Liver (tissue), 9 donors: ENCODE results near the gene EMX2. TPM values are rescaled to one million over a fixed set of nuclear protein-coding genes. Genes with fewer than 3 reads are reported as not detected.

Experiments
- DNase-seq: peaks from one replicate; pipeline ENCODE4 v3.0.0-alpha.2; 2017; ENCODE audit warnings: low spot score
- H3K27ac ChIP-seq, 2 donors: one replicate each; pipeline ENCODE4 v1.7.0; 2013; ENCODE audit warnings: inconsistent platforms in 2 of 2, low read length in 2 of 2, control low read depth in 1 of 2, low read depth in 1 of 2, mild to moderate bottlenecking in 1 of 2
- H3K27me3 ChIP-seq, 4 donors: one replicate each; pipeline versions ENCODE4 v1.6.1 to v1.7.0; 2013; ENCODE audit warnings: low read length in 3 of 4, inconsistent platforms in 1 of 4, mild to moderate bottlenecking in 1 of 4, moderate library complexity in 1 of 4; ENCODE audit not compliant: control insufficient read depth in 4 of 4, insufficient read depth in 4 of 4
- H3K36me3 ChIP-seq, 4 donors: one replicate each; pipeline versions ENCODE4 v1.6.1 to v1.7.0; 2013; ENCODE audit warnings: low read length in 3 of 4, mild to moderate bottlenecking in 3 of 4, low read depth in 1 of 4, moderate library complexity in 1 of 4; ENCODE audit not compliant: control insufficient read depth in 4 of 4, insufficient read depth in 3 of 4
- H3K4me1 ChIP-seq, 4 donors: one replicate each; pipeline versions ENCODE4 v1.6.1 to v1.7.0; 2013; ENCODE audit warnings: low read length in 3 of 4, mild to moderate bottlenecking in 3 of 4, moderate library complexity in 1 of 4; ENCODE audit not compliant: control insufficient read depth in 4 of 4, insufficient read depth in 4 of 4
- H3K4me3 ChIP-seq, 3 donors: one replicate each; pipeline versions ENCODE4 v1.6.1 to v1.7.0; 2013; ENCODE audit warnings: low read length in 3 of 3, control low read depth in 1 of 3, low read depth in 1 of 3, mild to moderate bottlenecking in 1 of 3
- H3K9ac ChIP-seq, 2 donors: one replicate each; pipeline ENCODE4 v1.7.0; 2013; ENCODE audit warnings: low read length in 2 of 2, mild to moderate bottlenecking in 2 of 2, moderate library complexity in 2 of 2, control low read depth in 1 of 2, low read depth in 1 of 2
- H3K9me3 ChIP-seq, 4 donors: one replicate each; pipeline versions ENCODE4 v1.6.1 to v1.7.0; 2013; ENCODE audit warnings: low read length in 3 of 4; ENCODE audit not compliant: control insufficient read depth in 4 of 4
- EGR1 ChIP-seq, 2 donors: IDR thresholded peaks; 2 replicates each; pipeline ENCODE4 v1.6.1; 2016 to 2018; ENCODE audit warnings: antibody characterized with exemption in 2 of 2, low read depth in 2 of 2
- FOXA1 ChIP-seq: IDR thresholded peaks from 2 replicates; pipeline ENCODE4 v1.6.1; 2016; ENCODE audit warnings: antibody characterized with exemption
- FOXA2 ChIP-seq: IDR thresholded peaks from 2 replicates; pipeline ENCODE4 v1.6.1; 2016; ENCODE audit warnings: antibody characterized with exemption
- GABPA ChIP-seq, 2 donors: IDR thresholded peaks in 1 of 2; conservative IDR thresholded peaks in 1 of 2; 2 replicates each; pipeline ENCODE4 v1.6.1; 2016; ENCODE audit warnings: antibody characterized with exemption in 2 of 2, mild to moderate bottlenecking in 1 of 2, moderate library complexity in 1 of 2
- HNF4A ChIP-seq, 2 donors: conservative IDR thresholded peaks; 2 replicates each; pipeline ENCODE4 v1.6.1; 2016; ENCODE audit warnings: antibody characterized with exemption in 2 of 2, mild to moderate bottlenecking in 2 of 2
- HNF4G ChIP-seq: IDR thresholded peaks from 2 replicates; pipeline ENCODE4 v1.6.1; 2016; ENCODE audit warnings: antibody characterized with exemption
- JUND ChIP-seq, 2 donors: IDR thresholded peaks; 2 replicates each; pipeline ENCODE4 v1.6.1; 2016; ENCODE audit warnings: antibody characterized with exemption in 2 of 2
- NR2F2 ChIP-seq: IDR thresholded peaks from 2 replicates; pipeline ENCODE4 v1.6.1; 2016; ENCODE audit warnings: antibody characterized with exemption
- RAD21 ChIP-seq, 2 donors: IDR thresholded peaks; 2 replicates each; pipeline ENCODE4 v1.6.1; 2016; ENCODE audit warnings: antibody characterized with exemption in 2 of 2, mild to moderate bottlenecking in 2 of 2
- RXRA ChIP-seq, 2 donors: IDR thresholded peaks; 2 replicates each; pipeline ENCODE4 v1.6.1; 2017 to 2018; ENCODE audit warnings: antibody characterized with exemption in 2 of 2, mild to moderate bottlenecking in 1 of 2
- SP1 ChIP-seq: IDR thresholded peaks from 2 replicates; pipeline ENCODE4 v1.6.1; 2018; ENCODE audit warnings: antibody characterized with exemption, mild to moderate bottlenecking
- TAF1 ChIP-seq: conservative IDR thresholded peaks from 2 replicates; pipeline ENCODE4 v1.6.1; 2016; ENCODE audit warnings: antibody characterized with exemption, mild to moderate bottlenecking
- YY1 ChIP-seq: IDR thresholded peaks from 2 replicates; pipeline ENCODE4 v1.6.1; 2016; ENCODE audit warnings: antibody characterized with exemption, mild to moderate bottlenecking
- WGBS: extraction: QIAGEN DNeasy Blood & Tissue Kit; methylation state at CpG from one replicate; pipeline ENCODE4 v1.1.7; 2013; 5-methylcytosine and 5-hydroxymethylcytosine counted together
- polyA plus RNA-seq, 2 donors: library from polyadenylated mRNA; stranded (reverse) in 1 of 2; unstranded in 1 of 2; fragments of 200-250 nt in 1 of 2; fragments of >200 nt in 1 of 2; fragmentation: Nextera tagmentation in 1 of 2; extraction: Ambion mirVana in 1 of 2; gene quantifications; one replicate each; pipeline versions ENCODE4 v1.2.1 to v1.2.3, GENCODE V29; 2013 to 2015
- total RNA-seq, 2 donors: library from RNA; depleted of rRNA; stranded (reverse); fragments of >200 nt; gene quantifications; one replicate each; pipeline ENCODE4 v1.2.3, GENCODE V29; 2014
- TF ChIP-seq, protein P1 (sequence below): IDR thresholded peaks from 2 replicates; pipeline ENCODE4 v1.6.1; 2016; ENCODE audit warnings: antibody characterized with exemption
- TF ChIP-seq, protein P2 (sequence below): fragments of 150-350 bp; IDR thresholded peaks from 2 replicates; pipeline ENCODE4 v1.5.1; 2017; ENCODE audit warnings: improper control_type of control experiment, low read depth, low read length; ENCODE audit not compliant: missing input control
- TF ChIP-seq, protein P3 (sequence below): IDR thresholded peaks from 2 replicates; pipeline ENCODE4 v1.6.1; 2016; ENCODE audit warnings: antibody characterized with exemption, mild to moderate bottlenecking
- TF ChIP-seq, protein P4 (sequence below): IDR thresholded peaks from 2 replicates; pipeline ENCODE4 v1.6.1; 2016; ENCODE audit warnings: antibody characterized with exemption
- TF ChIP-seq, protein P5 (sequence below): IDR thresholded peaks from 2 replicates; pipeline ENCODE4 v1.6.1; 2016; ENCODE audit warnings: antibody characterized with exemption
- donor health status: healthy.
- donor health status: healthy.
- donor health status: healthy.
- donor health status: healthy.
- donor health status: healthy.

Gene EMX2
- total and polyA plus RNA-seq, 4 donors: not detected

DNA sequence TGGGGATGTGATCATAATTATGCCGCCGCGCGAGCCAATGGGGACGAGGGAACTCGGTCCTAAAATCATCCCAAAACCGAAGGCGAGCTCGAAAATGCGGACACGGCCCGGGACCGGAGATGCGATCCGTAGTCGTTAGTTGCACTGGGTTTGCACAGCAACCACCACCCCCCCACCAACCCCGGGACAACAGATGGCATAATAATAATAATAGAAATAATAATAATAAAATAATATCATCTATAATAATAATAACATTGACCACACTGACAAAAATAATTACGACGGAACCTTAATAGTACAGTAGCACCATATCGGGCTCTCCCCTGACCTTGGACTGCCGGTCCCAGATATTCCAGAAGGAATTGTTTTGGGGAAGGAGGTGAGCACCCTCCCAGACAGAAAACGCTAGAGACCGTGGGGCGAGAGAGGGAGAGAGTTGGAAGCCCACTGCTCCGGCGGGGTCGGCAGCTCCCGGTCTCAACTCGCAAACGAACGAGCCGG lies 1.1 kb upstream of the EMX2 start:
- Histone ChIP-seq H3K36me3 (no peaks in the 10 kb centered on the region), H3K27ac (no peak overlapping the region), H3K27me3 (peaks cover under 1 to 45% (median 23%) of the 10 kb centered on the region in 4 donors), H3K4me1 (peaks cover 17 to 50% (median 36%) of the 10 kb centered on the region in 4 donors), H3K9me3 (no peaks in the 10 kb centered on the region), H3K4me3 (no peak overlapping the region), H3K9ac (no peak overlapping the region)
- TF ChIP-seq JUND (IDR thresholded peaks at IDR 0.05): no peak
- TF ChIP-seq, protein P1, sequence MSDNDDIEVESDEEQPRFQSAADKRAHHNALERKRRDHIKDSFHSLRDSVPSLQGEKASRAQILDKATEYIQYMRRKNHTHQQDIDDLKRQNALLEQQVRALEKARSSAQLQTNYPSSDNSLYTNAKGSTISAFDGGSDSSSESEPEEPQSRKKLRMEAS: no peak
- no peak for TF ChIP-seq YY1
- no peak for TF ChIP-seq RAD21 (IDR thresholded peaks at IDR 0.05)
- no peak for TF ChIP-seq EGR1 (IDR thresholded peaks at IDR 0.05; ENCODE audit: low read depth in 2 of 2)
- TF ChIP-seq SP1: no peak
- no peak for TF ChIP-seq TAF1
- TF ChIP-seq FOXA1: no peak
- TF ChIP-seq, protein P2, sequence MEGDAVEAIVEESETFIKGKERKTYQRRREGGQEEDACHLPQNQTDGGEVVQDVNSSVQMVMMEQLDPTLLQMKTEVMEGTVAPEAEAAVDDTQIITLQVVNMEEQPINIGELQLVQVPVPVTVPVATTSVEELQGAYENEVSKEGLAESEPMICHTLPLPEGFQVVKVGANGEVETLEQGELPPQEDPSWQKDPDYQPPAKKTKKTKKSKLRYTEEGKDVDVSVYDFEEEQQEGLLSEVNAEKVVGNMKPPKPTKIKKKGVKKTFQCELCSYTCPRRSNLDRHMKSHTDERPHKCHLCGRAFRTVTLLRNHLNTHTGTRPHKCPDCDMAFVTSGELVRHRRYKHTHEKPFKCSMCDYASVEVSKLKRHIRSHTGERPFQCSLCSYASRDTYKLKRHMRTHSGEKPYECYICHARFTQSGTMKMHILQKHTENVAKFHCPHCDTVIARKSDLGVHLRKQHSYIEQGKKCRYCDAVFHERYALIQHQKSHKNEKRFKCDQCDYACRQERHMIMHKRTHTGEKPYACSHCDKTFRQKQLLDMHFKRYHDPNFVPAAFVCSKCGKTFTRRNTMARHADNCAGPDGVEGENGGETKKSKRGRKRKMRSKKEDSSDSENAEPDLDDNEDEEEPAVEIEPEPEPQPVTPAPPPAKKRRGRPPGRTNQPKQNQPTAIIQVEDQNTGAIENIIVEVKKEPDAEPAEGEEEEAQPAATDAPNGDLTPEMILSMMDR: no peak
- no peak for TF ChIP-seq RXRA (IDR thresholded peaks at IDR 0.05)
- no peak for TF ChIP-seq GABPA (IDR thresholded peaks at IDR 0.05 in 1 of 2, conservative IDR thresholded peaks at IDR 0.05 in 1 of 2)
- no peak for TF ChIP-seq FOXA2
- TF ChIP-seq, protein P3, sequence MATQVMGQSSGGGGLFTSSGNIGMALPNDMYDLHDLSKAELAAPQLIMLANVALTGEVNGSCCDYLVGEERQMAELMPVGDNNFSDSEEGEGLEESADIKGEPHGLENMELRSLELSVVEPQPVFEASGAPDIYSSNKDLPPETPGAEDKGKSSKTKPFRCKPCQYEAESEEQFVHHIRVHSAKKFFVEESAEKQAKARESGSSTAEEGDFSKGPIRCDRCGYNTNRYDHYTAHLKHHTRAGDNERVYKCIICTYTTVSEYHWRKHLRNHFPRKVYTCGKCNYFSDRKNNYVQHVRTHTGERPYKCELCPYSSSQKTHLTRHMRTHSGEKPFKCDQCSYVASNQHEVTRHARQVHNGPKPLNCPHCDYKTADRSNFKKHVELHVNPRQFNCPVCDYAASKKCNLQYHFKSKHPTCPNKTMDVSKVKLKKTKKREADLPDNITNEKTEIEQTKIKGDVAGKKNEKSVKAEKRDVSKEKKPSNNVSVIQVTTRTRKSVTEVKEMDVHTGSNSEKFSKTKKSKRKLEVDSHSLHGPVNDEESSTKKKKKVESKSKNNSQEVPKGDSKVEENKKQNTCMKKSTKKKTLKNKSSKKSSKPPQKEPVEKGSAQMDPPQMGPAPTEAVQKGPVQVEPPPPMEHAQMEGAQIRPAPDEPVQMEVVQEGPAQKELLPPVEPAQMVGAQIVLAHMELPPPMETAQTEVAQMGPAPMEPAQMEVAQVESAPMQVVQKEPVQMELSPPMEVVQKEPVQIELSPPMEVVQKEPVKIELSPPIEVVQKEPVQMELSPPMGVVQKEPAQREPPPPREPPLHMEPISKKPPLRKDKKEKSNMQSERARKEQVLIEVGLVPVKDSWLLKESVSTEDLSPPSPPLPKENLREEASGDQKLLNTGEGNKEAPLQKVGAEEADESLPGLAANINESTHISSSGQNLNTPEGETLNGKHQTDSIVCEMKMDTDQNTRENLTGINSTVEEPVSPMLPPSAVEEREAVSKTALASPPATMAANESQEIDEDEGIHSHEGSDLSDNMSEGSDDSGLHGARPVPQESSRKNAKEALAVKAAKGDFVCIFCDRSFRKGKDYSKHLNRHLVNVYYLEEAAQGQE: no peak
- no peak for TF ChIP-seq NR2F2
- TF ChIP-seq, protein P4, sequence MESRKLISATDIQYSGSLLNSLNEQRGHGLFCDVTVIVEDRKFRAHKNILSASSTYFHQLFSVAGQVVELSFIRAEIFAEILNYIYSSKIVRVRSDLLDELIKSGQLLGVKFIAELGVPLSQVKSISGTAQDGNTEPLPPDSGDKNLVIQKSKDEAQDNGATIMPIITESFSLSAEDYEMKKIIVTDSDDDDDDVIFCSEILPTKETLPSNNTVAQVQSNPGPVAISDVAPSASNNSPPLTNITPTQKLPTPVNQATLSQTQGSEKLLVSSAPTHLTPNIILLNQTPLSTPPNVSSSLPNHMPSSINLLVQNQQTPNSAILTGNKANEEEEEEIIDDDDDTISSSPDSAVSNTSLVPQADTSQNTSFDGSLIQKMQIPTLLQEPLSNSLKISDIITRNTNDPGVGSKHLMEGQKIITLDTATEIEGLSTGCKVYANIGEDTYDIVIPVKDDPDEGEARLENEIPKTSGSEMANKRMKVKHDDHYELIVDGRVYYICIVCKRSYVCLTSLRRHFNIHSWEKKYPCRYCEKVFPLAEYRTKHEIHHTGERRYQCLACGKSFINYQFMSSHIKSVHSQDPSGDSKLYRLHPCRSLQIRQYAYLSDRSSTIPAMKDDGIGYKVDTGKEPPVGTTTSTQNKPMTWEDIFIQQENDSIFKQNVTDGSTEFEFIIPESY: no peak
- no peak for TF ChIP-seq HNF4A (conservative IDR thresholded peaks at IDR 0.05)
- TF ChIP-seq, protein P5, sequence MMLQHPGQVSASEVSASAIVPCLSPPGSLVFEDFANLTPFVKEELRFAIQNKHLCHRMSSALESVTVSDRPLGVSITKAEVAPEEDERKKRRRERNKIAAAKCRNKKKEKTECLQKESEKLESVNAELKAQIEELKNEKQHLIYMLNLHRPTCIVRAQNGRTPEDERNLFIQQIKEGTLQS: no peak
- TF ChIP-seq HNF4G: no peak
- 10% methylated on average over 32 of the region's 32 CpGs for WGBS
- DNase-seq: no peak
